ENCODE data around the gene AEBP2. TPM values are rescaled to one million over a fixed set of nuclear protein-coding genes. Genes with fewer than 3 reads are reported as not detected.

The AEBP2 gene
- total RNA-seq, 2 donors from 2014 or later, result 25.1 to 25.7 TPM

- no peak for TF ChIP-seq CTCF (IDR thresholded peaks at IDR 0.05)
- TF ChIP-seq POLR2A (IDR thresholded peaks at IDR 0.05), result no peak
- intact Hi-C loops (cut with DNase I), result no loop called here
- DNase-seq, result no peak
- Histone ChIP-seq H3K27ac (no peak overlapping the region), H3K4me1 (no peaks in the 10 kb centered on the region), H3K36me3 (replicated peaks in 1 of 2; ENCODE audit: insufficient read depth in 1 of 2, low read depth in 2 of 2) (no peaks in the 10 kb centered on the region), H3K9me3 (no peaks in the 10 kb centered on the region), H3K4me3 (no peak overlapping the region), H3K27me3 (no peaks in the 10 kb centered on the region)
- 54 to 66% methylated on average over 4 of the region's 4 CpGs for WGBS, 2 donors
- no peak for ATAC-seq
Measured at GRCh38 chr12:19542606-19543005, 103.3 kb downstream of the AEBP2 start.

- no peak for TF ChIP-seq CTCF (IDR thresholded peaks at IDR 0.05)
- no peak for TF ChIP-seq POLR2A (IDR thresholded peaks at IDR 0.05)
- no peaks in the 10 kb centered on the region for H3K36me3 ChIP-seq (replicated peaks in 1 of 2; ENCODE audit: insufficient read depth in 1 of 2, low read depth in 2 of 2)
- H3K4me3 ChIP-seq, result no peak overlapping the region
- H3K4me1 ChIP-seq, result no peaks in the 10 kb centered on the region
- intact Hi-C loops (cut with DNase I), result no loop called here
- ATAC-seq, result no peak
- no peaks in the 10 kb centered on the region for H3K9me3 ChIP-seq
- no peaks in the 10 kb centered on the region for H3K27me3 ChIP-seq
- no peak for DNase-seq
- H3K27ac ChIP-seq, result no peak overlapping the region
Measured at GRCh38 chr12:19544353-19544752, 105.1 kb downstream of the AEBP2 start.

GRCh38 chr12:19545301-19545700, 106.0 kb downstream of the AEBP2 start:
- Histone ChIP-seq H3K9me3 (no peaks in the 10 kb centered on the region), H3K36me3 (replicated peaks in 1 of 2; ENCODE audit: insufficient read depth in 1 of 2, low read depth in 2 of 2) (no peaks in the 10 kb centered on the region), H3K27me3 (no peaks in the 10 kb centered on the region), H3K4me3 (no peak overlapping the region), H3K27ac (no peak overlapping the region), H3K4me1 (no peaks in the 10 kb centered on the region)
- DNase-seq (no peak), ATAC-seq (no peak)
- intact Hi-C loops (cut with DNase I), result no loop called here
- 84 to 92% methylated on average over 4 of the region's 4 CpGs for WGBS, 2 donors
- no peak for TF ChIP-seq POLR2A (IDR thresholded peaks at IDR 0.05)

GRCh38 chr12:19546027-19546426, 106.7 kb downstream of the AEBP2 start:
- 86 to 89% methylated on average over 4 of the region's 4 CpGs for WGBS, 2 donors
- TF ChIP-seq POLR2A (IDR thresholded peaks at IDR 0.05) (no peak), CTCF (IDR thresholded peaks at IDR 0.05) (no peak)
- no peak overlapping the region for H3K4me3 ChIP-seq
- no peaks in the 10 kb centered on the region for H3K9me3 ChIP-seq
- H3K36me3 ChIP-seq (replicated peaks in 1 of 2; ENCODE audit: insufficient read depth in 1 of 2, low read depth in 2 of 2), result no peaks in the 10 kb centered on the region
- H3K27ac ChIP-seq, result no peak overlapping the region
- H3K4me1 ChIP-seq, result no peaks in the 10 kb centered on the region
- DNase-seq (peak in 2 of 4 donors; percentile 15 to 26), ATAC-seq (no peak)
- intact Hi-C loops (cut with DNase I), result no loop called here
- no peaks in the 10 kb centered on the region for H3K27me3 ChIP-seq

GRCh38 chr12:19546611-19547162, 107.4 kb downstream of the AEBP2 start:
- DNase-seq, result no peak
- TF ChIP-seq CTCF (IDR thresholded peaks at IDR 0.05), result no peak
- no peak for TF ChIP-seq POLR2A (IDR thresholded peaks at IDR 0.05)
- no peak overlapping the region for H3K4me3 ChIP-seq
- WGBS, 2 donors, result 71 to 82% methylated on average over 7 of the region's 7 CpGs
- no peaks in the 10 kb centered on the region for H3K36me3 ChIP-seq (replicated peaks in 1 of 2; ENCODE audit: insufficient read depth in 1 of 2, low read depth in 2 of 2)
- H3K4me1 ChIP-seq, result no peaks in the 10 kb centered on the region
- intact Hi-C loops (cut with DNase I), result no loop called here
- no peak for ATAC-seq
- H3K9me3 ChIP-seq, result no peaks in the 10 kb centered on the region
- H3K27me3 ChIP-seq, result no peaks in the 10 kb centered on the region
- peak overlapping the region in 1 of 4 donors; percentile 33 for H3K27ac ChIP-seq

All from body of pancreas (tissue), 4 donors.